HEK293 (cell line): Measurements from ENCODE around the gene PLXND1.

Source experiments
- CTCF ChIA-PET: fragments of 350-600 bp; formaldehyde crosslinking; extraction: SDS; loops from one replicate; lab custom pipeline; 2021; ENCODE audit warnings: antibody characterized with exemption; lab: Yijun Ruan, JAX
- POLR2A ChIA-PET: fragments of 300-600 bp; formaldehyde crosslinking; extraction: SDS; loops from one replicate; lab custom pipeline; 2020; ENCODE audit warnings: antibody characterized with exemption, inconsistent platforms; lab: Yijun Ruan, JAX
- H3K27ac ChIP-seq: fragments of 200-500 bp; sonication (Bioruptor generic); 2 replicates; pipeline ENCODE4 v1.5.1; 2014; ENCODE audit warnings: low read depth, low read length, control low read depth, inconsistent platforms; ENCODE audit errors: extremely low read depth
- H3K36me3 ChIP-seq, 2 experiments: fragments of 200-500 bp in 1 of 2; sonication (Bioruptor generic) in 1 of 2; 1 replicate in 1 of 2; 2 replicates in 1 of 2; pipeline ENCODE4 v1.5.1; 2014 to 2017; ENCODE audit warnings: inconsistent platforms in 2 of 2, low read length in 2 of 2; ENCODE audit not compliant: control insufficient read depth in 2 of 2, insufficient read depth in 1 of 2
- H3K4me1 ChIP-seq: fragments of 200-500 bp; sonication (Bioruptor generic); 2 replicates; pipeline ENCODE4 v1.5.1; 2014; ENCODE audit warnings: mild to moderate bottlenecking, low read length, inconsistent platforms; ENCODE audit not compliant: control insufficient read depth, insufficient read depth
- H3K4me3 ChIP-seq: 2 replicates; pipeline ENCODE4 v1.5.1; 2011; ENCODE audit warnings: low read depth, mild to moderate bottlenecking, control low read depth, low read length, moderate library complexity
- H3K9me3 ChIP-seq: fragments of 200-500 bp; sonication (Bioruptor generic); 2 replicates; pipeline ENCODE4 v1.5.1; 2014; ENCODE audit warnings: low read depth, low read length, inconsistent platforms; ENCODE audit not compliant: control insufficient read depth, insufficient read depth
- BCL6B ChIP-seq: fragments of 450-650 bp; formaldehyde crosslinking; IDR thresholded peaks from 2 replicates; pipeline ENCODE4 v1.5.1; 2017; ENCODE audit warnings: missing biosample characterization, missing genetic modification characterization
- INSM2 ChIP-seq: fragments of 450-650 bp; formaldehyde crosslinking; IDR thresholded peaks from 2 replicates; pipeline ENCODE4 v1.5.1; 2016; ENCODE audit warnings: missing biosample characterization, missing genetic modification characterization
- KLF16 ChIP-seq: fragments of 450-650 bp; formaldehyde crosslinking; IDR thresholded peaks from 2 replicates; pipeline ENCODE4 v1.5.1; 2017; ENCODE audit warnings: missing biosample characterization, missing genetic modification characterization
- KLF9 ChIP-seq: fragments of 450-650 bp; formaldehyde crosslinking; IDR thresholded peaks from 2 replicates; pipeline ENCODE4 v1.5.1; 2016; ENCODE audit warnings: missing biosample characterization, missing genetic modification characterization, low read depth
- REST ChIP-seq: fragments of 450-650 bp; formaldehyde crosslinking; IDR thresholded peaks from 2 replicates; pipeline ENCODE4 v1.5.1; 2016; ENCODE audit warnings: missing biosample characterization, missing genetic modification characterization
- TRIM28 ChIP-seq: IDR thresholded peaks from 2 replicates; pipeline ENCODE4 v1.6.1; 2011; ENCODE audit warnings: low read length, control low read depth, borderline replicate concordance
- ZBTB6 ChIP-seq: fragments of 450-650 bp; formaldehyde crosslinking; IDR thresholded peaks from 2 replicates; pipeline ENCODE4 v1.5.1; 2017; ENCODE audit warnings: missing biosample characterization, missing genetic modification characterization
- ZNF132 ChIP-seq: fragments of 450-650 bp; formaldehyde crosslinking; IDR thresholded peaks from 2 replicates; pipeline ENCODE4 v1.5.1; 2017; ENCODE audit warnings: missing biosample characterization, missing genetic modification characterization, borderline replicate concordance
- ZNF133 ChIP-seq: fragments of 450-650 bp; formaldehyde crosslinking; IDR thresholded peaks from 2 replicates; pipeline ENCODE4 v1.5.1; 2016; ENCODE audit warnings: missing biosample characterization, missing genetic modification characterization
- ZNF184 ChIP-seq: fragments of 450-650 bp; IDR thresholded peaks from 2 replicates; pipeline ENCODE4 v1.5.1; 2018; ENCODE audit warnings: missing biosample characterization, mild to moderate bottlenecking, missing genetic modification characterization
- ZNF214 ChIP-seq: fragments of 450-650 bp; formaldehyde crosslinking; IDR thresholded peaks from 2 replicates; pipeline ENCODE4 v1.5.1; 2017; ENCODE audit warnings: missing biosample characterization, mild to moderate bottlenecking, missing genetic modification characterization, borderline replicate concordance
- ZNF239 ChIP-seq: fragments of 450-650 bp; formaldehyde crosslinking; IDR thresholded peaks from 2 replicates; pipeline ENCODE4 v1.5.1; 2016; ENCODE audit warnings: missing biosample characterization, missing genetic modification characterization
- ZNF280C ChIP-seq: fragments of 450-650 bp; formaldehyde crosslinking; IDR thresholded peaks from 2 replicates; pipeline ENCODE4 v1.5.1; 2016; ENCODE audit warnings: missing biosample characterization, missing genetic modification characterization
- ZNF341 ChIP-seq: fragments of 450-650 bp; formaldehyde crosslinking; IDR thresholded peaks from 2 replicates; pipeline ENCODE4; 2016; ENCODE audit warnings: low read depth, missing biosample characterization, missing genetic modification characterization
- ZNF350 ChIP-seq: fragments of 450-650 bp; formaldehyde crosslinking; IDR thresholded peaks from 2 replicates; pipeline ENCODE4 v1.5.0; 2017; ENCODE audit warnings: missing biosample characterization, mild to moderate bottlenecking, missing genetic modification characterization
- ZNF37A ChIP-seq: fragments of 450-650 bp; IDR thresholded peaks from 2 replicates; pipeline ENCODE4 v1.5.1; 2018; ENCODE audit warnings: missing biosample characterization, missing genetic modification characterization
- ZNF530 ChIP-seq: fragments of 450-650 bp; formaldehyde crosslinking; IDR thresholded peaks from 2 replicates; pipeline ENCODE4 v1.5.1; 2016; ENCODE audit warnings: low read depth, missing biosample characterization, missing genetic modification characterization
- ZNF610 ChIP-seq: fragments of 450-650 bp; formaldehyde crosslinking; IDR thresholded peaks from 2 replicates; pipeline ENCODE4 v1.5.1; 2016; ENCODE audit warnings: missing biosample characterization, missing genetic modification characterization, borderline replicate concordance
- ZNF658 ChIP-seq: fragments of 450-650 bp; formaldehyde crosslinking; IDR thresholded peaks from 2 replicates; pipeline ENCODE4; 2016; ENCODE audit warnings: missing biosample characterization, missing genetic modification characterization
- ZNF785 ChIP-seq: fragments of 450-650 bp; formaldehyde crosslinking; IDR thresholded peaks from 2 replicates; pipeline ENCODE4 v1.5.1; 2016; ENCODE audit warnings: missing biosample characterization, missing genetic modification characterization
- ZSCAN4 ChIP-seq: fragments of 450-650 bp; formaldehyde crosslinking; IDR thresholded peaks from 2 replicates; pipeline ENCODE4 v1.5.1; 2017; ENCODE audit warnings: missing biosample characterization, missing genetic modification characterization

PLXND1 gene

GRCh38 chr3:129528589-129529100, 77.8 kb downstream of the PLXND1 start, which contains the start of gene RHO:
Gene RHO (plus strand): TSS chr3:129528639. CDS start chr3:129528734, 95 bp downstream.
- no peak within 1 kb of the TSS for H3K4me3 ChIP-seq
- TF ChIP-seq ZNF610 (no peak), KLF9 (tag by site-specific recombination) (no peak), BCL6B (tag by site-specific recombination) (no peak), ZBTB6 (tag by site-specific recombination) (no peak), KLF16 (no peak), ZNF658 (tag by site-specific recombination) (no peak), TRIM28 (no peak), REST (no peak), ZNF350 (tag by site-specific recombination) (no peak), ZNF184 (tag by site-specific recombination) (no peak), ZNF214 (tag by site-specific recombination) (no peak), ZSCAN4 (no peak), ZNF133 (tag by site-specific recombination) (no peak), ZNF785 (tag by site-specific recombination) (no peak), ZNF280C (tag by site-specific recombination) (no peak)
- H3K27ac ChIP-seq: no peak within 1 kb of the TSS
- no peaks in the 10 kb centered on the region for H3K9me3 ChIP-seq
- CTCF ChIA-PET: no interaction called here
- POLR2A ChIA-PET: no interaction called here
- H3K4me1 ChIP-seq: no peaks in the 10 kb centered on the region
- H3K36me3 ChIP-seq: no peaks in the 10 kb centered on the region

GRCh38 chr3:129527262-129527661, 79.2 kb downstream of the PLXND1 start:
- no peaks in the 10 kb centered on the region for H3K9me3 ChIP-seq
- no peak overlapping the region for H3K4me3 ChIP-seq
- POLR2A ChIA-PET: no interaction called here
- H3K4me1 ChIP-seq: no peaks in the 10 kb centered on the region
- CTCF ChIA-PET: no interaction called here
- no peak overlapping the region for H3K27ac ChIP-seq
- no peaks in the 10 kb centered on the region for H3K36me3 ChIP-seq
- TF ChIP-seq ZNF341 (tag by site-specific recombination) (no peak), ZNF37A (tag by site-specific recombination) (no peak), ZNF530 (no peak), ZNF132 (tag by site-specific recombination) (no peak), BCL6B (tag by site-specific recombination) (no peak), INSM2 (tag by site-specific recombination) (no peak), ZNF239 (tag by site-specific recombination) (no peak)
